Gastroesophageal sphincter (tissue), 3 donors: ENCODE results near the gene CADM2.

ENCODE experiments used
- EP300 ChIP-seq: sonication (generic); formaldehyde crosslinking; IDR thresholded peaks from one replicate; pipeline ENCODE4 v1.6.1; 2017; ENCODE audit warnings: antibody characterized with exemption, mild to moderate bottlenecking
- TF ChIP-seq, protein P1 (sequence below), 4 experiments: fragments of 200-600 bp in 2 of 4; fragments of 450-650 bp in 2 of 4; sonication (generic) in 1 of 4; IDR thresholded peaks; one replicate each; pipeline ENCODE4 v1.5.1; 2017 to 2019; ENCODE audit warnings: antibody characterized with exemption in 4 of 4, mild to moderate bottlenecking in 2 of 4, moderate library complexity in 2 of 4

DNA sequence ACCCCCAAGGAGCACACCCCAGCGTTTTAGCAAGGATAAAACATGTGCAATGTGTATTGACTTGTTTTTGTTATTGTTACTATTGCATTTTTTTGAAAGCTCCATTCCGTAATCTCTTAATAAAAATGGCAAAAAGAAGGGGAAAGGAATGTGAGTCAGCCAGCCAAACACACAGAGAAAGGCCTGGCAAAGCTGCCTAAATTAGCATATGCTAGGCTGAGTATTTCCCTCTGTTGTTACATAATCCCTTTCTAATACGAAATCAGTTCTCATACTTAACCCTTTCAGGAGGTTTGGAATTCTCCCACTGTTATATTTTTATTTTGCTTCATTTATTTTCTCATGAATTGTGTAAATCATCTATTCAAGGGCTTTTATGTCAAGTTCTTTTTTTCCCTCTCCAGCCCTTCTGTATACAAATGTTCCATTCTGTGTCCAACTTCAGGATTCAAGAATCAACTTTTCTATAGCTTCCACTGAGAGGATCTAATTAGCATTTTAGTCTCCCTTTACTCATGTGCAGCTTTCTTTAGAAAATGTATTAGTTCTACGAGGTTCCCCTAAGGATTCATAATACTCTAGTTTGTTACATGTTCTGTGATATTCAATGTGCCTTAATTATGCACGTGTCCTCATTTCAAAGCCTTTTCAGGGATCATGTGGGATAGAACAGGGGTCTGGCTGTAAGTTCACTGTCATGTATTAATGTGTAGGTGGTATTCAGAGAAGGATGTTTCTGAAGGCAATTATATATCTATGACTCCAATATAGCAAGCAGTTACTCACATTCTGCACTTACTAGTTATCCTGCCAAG, 9.2 kb downstream of the CADM2 start:
- TF ChIP-seq, protein P1, sequence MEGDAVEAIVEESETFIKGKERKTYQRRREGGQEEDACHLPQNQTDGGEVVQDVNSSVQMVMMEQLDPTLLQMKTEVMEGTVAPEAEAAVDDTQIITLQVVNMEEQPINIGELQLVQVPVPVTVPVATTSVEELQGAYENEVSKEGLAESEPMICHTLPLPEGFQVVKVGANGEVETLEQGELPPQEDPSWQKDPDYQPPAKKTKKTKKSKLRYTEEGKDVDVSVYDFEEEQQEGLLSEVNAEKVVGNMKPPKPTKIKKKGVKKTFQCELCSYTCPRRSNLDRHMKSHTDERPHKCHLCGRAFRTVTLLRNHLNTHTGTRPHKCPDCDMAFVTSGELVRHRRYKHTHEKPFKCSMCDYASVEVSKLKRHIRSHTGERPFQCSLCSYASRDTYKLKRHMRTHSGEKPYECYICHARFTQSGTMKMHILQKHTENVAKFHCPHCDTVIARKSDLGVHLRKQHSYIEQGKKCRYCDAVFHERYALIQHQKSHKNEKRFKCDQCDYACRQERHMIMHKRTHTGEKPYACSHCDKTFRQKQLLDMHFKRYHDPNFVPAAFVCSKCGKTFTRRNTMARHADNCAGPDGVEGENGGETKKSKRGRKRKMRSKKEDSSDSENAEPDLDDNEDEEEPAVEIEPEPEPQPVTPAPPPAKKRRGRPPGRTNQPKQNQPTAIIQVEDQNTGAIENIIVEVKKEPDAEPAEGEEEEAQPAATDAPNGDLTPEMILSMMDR (IDR thresholded peaks at IDR 0.05) = no peak
- no peak for TF ChIP-seq EP300
